GM23248 (cell line): ENCODE results near the gene DST. TPM values are rescaled to one million over a fixed set of nuclear protein-coding genes. Genes with fewer than 3 reads are reported as not detected.

Experiments
- DNase-seq: peaks from one replicate; pipeline ENCODE4 v3.0.0-alpha.2; 2015
- H2AFZ ChIP-seq: fragments of 200-600 bp; sonication (generic); 2 replicates; pipeline ENCODE4 v1.6.1; 2016; ENCODE audit warnings: antibody characterized with exemption
- H3F3A ChIP-seq: fragments of 200-600 bp; sonication (generic); 2 replicates; pipeline ENCODE4 v1.6.1; 2016; ENCODE audit warnings: mild to moderate bottlenecking, antibody characterized with exemption, mixed run types; ENCODE audit not compliant: insufficient read depth
- H3K27ac ChIP-seq: fragments of 200-600 bp; sonication (generic); 2 replicates; pipeline ENCODE4 v1.5.1; 2016; ENCODE audit warnings: mild to moderate bottlenecking
- H3K27me3 ChIP-seq: fragments of 200-600 bp; sonication (generic); replicated peaks from 2 replicates; pipeline ENCODE4 v1.6.1; 2016; ENCODE audit warnings: mild to moderate bottlenecking; ENCODE audit not compliant: insufficient read depth
- H3K36me3 ChIP-seq: fragments of 200-600 bp; sonication (generic); 2 replicates; pipeline ENCODE4 v1.6.1; 2016; ENCODE audit warnings: low read depth, mild to moderate bottlenecking
- H3K4me1 ChIP-seq: fragments of 200-600 bp; sonication (generic); 2 replicates; pipeline ENCODE4 v1.6.1; 2016; ENCODE audit warnings: mild to moderate bottlenecking; ENCODE audit not compliant: insufficient read depth
- H3K4me2 ChIP-seq: fragments of 200-600 bp; sonication (generic); one replicate; pipeline ENCODE4 v1.6.1; 2016; ENCODE audit warnings: mild to moderate bottlenecking; ENCODE audit not compliant: unreplicated experiment
- H3K4me3 ChIP-seq: fragments of 200-600 bp; sonication (generic); 2 replicates; pipeline ENCODE4 v1.5.1; 2016; ENCODE audit warnings: mild to moderate bottlenecking
- H3K79me2 ChIP-seq: fragments of 200-600 bp; sonication (generic); 2 replicates; pipeline ENCODE4 v1.6.1; 2016; ENCODE audit warnings: mild to moderate bottlenecking; ENCODE audit not compliant: insufficient read depth
- H3K9ac ChIP-seq: fragments of 200-600 bp; sonication (generic); 2 replicates; pipeline ENCODE4 v1.6.1; 2016; ENCODE audit warnings: mild to moderate bottlenecking
- H3K9me2 ChIP-seq: fragments of 200-600 bp; sonication (generic); 2 replicates; pipeline ENCODE4 v1.6.1; 2016; ENCODE audit warnings: mixed run types, mild to moderate bottlenecking, moderate library complexity; ENCODE audit not compliant: insufficient read depth
- H3K9me3 ChIP-seq: fragments of 200-600 bp; sonication (generic); one replicate; pipeline ENCODE4 v1.6.1; 2017; ENCODE audit warnings: low read depth
- H4K20me1 ChIP-seq: fragments of 200-600 bp; sonication (generic); 2 replicates; pipeline ENCODE4 v1.6.0; 2016; ENCODE audit not compliant: insufficient read depth
- EZH2 ChIP-seq: fragments of 200-600 bp; sonication (generic); IDR thresholded peaks from 2 replicates; pipeline ENCODE4 v1.6.1; 2018; ENCODE audit warnings: antibody characterized with exemption, mild to moderate bottlenecking; ENCODE audit not compliant: insufficient read depth, poor library complexity, severe bottlenecking
- EZH2phosphoT487 ChIP-seq: fragments of 200-600 bp; sonication (generic); IDR thresholded peaks from 2 replicates; pipeline ENCODE4 v1.6.1; 2018; ENCODE audit warnings: antibody characterized with exemption, moderate library complexity, mild to moderate bottlenecking, low read depth; ENCODE audit not compliant: insufficient read depth
- WGBS, 2 experiments: methylation state at CpG; one replicate each; pipeline ENCODE4 v1.1.6; 2015 to 2017; ENCODE audit warnings: low lambda C conversion rate in 2 of 2, low coverage in 1 of 2; ENCODE audit errors: missing lambda C conversion rate in 2 of 2; 5-methylcytosine and 5-hydroxymethylcytosine counted together
- in situ Hi-C: fragments of 300-500 bp; cut with MboI; formaldehyde crosslinking; loops from 2 replicates; pipeline ENCODE4 v1.15.0; 2020
- polyA plus RNA-seq: library from polyadenylated mRNA; unstranded; fragments of >200 nt; fragmentation: Nextera tagmentation; extraction: Ambion mirVana; gene quantifications from 2 replicates; pipeline ENCODE4 v1.2.1, GENCODE V29; 2016
- total RNA-seq: library from RNA; depleted of rRNA; stranded (reverse); fragments of >200 nt; shearing (Covaris generic); gene quantifications from 2 replicates; pipeline ENCODE4 v1.2.3, GENCODE V29; 2014

Gene DST
- total and polyA plus RNA-seq, 2 experiments from 2014 or later, result 181 to 322 TPM

DNA sequence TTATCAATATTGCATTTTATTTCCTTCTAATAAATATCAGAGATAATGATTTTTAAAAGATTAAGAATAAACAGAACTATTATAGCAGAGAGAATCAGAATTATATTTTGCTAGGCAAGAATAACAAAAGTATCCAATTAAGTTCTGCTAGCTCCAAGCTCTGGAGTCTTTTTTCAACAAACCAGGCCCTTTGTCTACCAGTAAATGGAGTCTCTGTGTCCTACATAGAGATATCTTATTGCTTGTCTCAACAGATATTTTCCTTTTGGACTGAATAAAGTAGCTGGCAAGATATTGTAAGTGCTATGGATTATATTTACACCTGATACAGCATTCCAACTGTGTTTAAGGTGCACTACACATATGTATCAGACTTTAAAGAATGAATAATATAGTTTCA is 107.1 kb downstream of the DST start:
- no peak for DNase-seq
- peaks cover 54% of the 10 kb centered on the region for H3K4me1 ChIP-seq
- H2AFZ ChIP-seq, result no peak overlapping the region
- H3K36me3 ChIP-seq, result peaks cover 50% of the 10 kb centered on the region
- H3K27ac ChIP-seq, result no peak overlapping the region
- H3K4me3 ChIP-seq, result no peak overlapping the region
- H3K4me2 ChIP-seq, result no peak overlapping the region
- peaks cover 10% of the 10 kb centered on the region; the same call in 1 of the 2 replicates for H4K20me1 ChIP-seq
- no peak for TF ChIP-seq EZH2phosphoT487
- TF ChIP-seq EZH2, result no peak
- no peaks in the 10 kb centered on the region for H3K27me3 ChIP-seq
- no peaks in the 10 kb centered on the region for H3K9me3 ChIP-seq
- in situ Hi-C loops, result no loop called here
- no peak overlapping the region for H3K9ac ChIP-seq
- peaks cover 97% of the 10 kb centered on the region for H3K79me2 ChIP-seq
- H3F3A ChIP-seq, result peaks cover 51% of the 10 kb centered on the region
- no peaks in the 10 kb centered on the region for H3K9me2 ChIP-seq

DNA sequence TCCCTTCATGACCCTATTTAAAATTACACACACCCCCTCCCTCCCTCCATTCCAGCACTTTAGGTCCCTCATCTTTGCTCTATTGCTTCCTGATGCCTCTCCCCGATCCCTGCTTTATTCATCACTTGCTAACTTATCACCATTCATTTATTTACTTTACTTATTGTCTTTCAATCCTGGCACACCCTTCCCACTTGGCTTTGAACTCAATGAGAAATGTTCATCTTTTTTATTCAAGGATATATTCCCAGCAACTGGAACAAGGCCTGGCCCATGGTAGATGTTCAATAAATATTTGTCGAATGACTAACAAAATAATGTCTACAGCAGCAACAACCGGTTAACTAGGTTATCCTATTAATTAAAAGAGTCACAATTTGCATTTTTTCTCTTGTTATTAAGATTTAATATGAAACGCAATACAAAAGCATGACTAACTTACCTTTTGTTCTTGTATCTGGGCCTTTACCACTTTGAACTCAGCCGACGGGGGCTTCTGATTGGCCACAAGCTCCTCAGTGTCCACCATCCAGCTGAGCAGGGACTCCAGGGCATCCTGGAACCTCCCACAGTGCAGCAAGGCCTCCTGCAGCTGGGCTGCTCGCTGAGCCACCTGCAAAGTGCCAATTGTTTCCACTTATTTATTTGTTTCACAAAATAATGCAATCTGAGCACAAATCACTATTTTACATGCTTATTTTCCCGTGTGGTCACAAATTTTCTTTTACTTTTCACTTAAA is 107.8 kb downstream of the DST start:
- H2AFZ ChIP-seq, result no peak overlapping the region
- DNase-seq, result no peak
- no peak overlapping the region for H3K4me2 ChIP-seq
- peaks cover 10% of the 10 kb centered on the region; the same call in 1 of the 2 replicates for H4K20me1 ChIP-seq
- H3K9me2 ChIP-seq, result no peaks in the 10 kb centered on the region
- no peaks in the 10 kb centered on the region for H3K27me3 ChIP-seq
- in situ Hi-C loops, result no loop called here
- WGBS, 2 experiments, result 80 to 81% methylated on average over 8 of the region's 8 CpGs
- peaks cover 95% of the 10 kb centered on the region for H3K79me2 ChIP-seq
- peaks cover 57% of the 10 kb centered on the region for H3K36me3 ChIP-seq
- no peak overlapping the region for H3K27ac ChIP-seq
- no peak overlapping the region for H3K9ac ChIP-seq
- no peaks in the 10 kb centered on the region for H3K9me3 ChIP-seq
- H3K4me1 ChIP-seq, result peaks cover 54% of the 10 kb centered on the region
- no peak for TF ChIP-seq EZH2phosphoT487
- no peak for TF ChIP-seq EZH2
- H3F3A ChIP-seq, result peaks cover 51% of the 10 kb centered on the region
- no peak overlapping the region for H3K4me3 ChIP-seq

DNA sequence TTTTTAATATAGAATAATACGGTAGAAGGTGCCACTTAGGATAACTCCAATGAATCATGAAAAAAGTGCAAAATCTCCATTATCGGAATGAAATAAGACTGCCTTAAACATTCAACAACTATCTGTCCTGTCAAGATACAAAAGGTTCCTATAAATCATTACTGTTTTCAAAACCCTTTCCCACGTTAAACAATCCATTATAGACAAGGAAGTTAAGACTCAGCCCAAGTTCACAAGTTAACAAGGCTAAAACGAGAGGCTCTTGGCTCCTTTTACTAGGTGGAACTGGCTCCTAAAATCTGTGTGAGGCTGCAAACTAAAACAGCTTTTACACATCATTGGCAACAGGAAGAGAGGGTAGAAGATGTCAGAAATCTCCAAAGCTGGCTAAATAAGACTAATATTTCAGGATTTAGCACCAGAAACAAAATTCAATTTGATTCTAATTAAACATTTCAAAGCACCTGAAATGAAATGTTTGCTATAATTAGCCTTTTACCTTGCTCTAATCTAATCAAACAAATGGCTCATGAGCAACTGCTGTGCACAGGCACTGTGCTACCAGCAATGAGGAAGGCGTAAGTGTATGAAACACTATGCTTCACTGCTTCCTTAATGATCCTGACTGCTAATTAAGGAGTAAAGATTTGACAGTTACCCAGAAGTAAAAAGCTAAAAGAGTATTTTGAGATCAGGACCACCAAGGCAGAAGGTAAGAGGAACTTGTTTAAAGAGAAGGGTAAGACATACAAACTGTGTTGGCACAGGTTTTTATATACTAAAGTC is 109.7 kb downstream of the DST start:
- H3K4me3 ChIP-seq, result no peak overlapping the region
- peaks cover 6% of the 10 kb centered on the region; the same call in 1 of the 2 replicates for H4K20me1 ChIP-seq
- H3K27ac ChIP-seq, result no peak overlapping the region
- no peak overlapping the region for H3K4me2 ChIP-seq
- peaks cover 51% of the 10 kb centered on the region for H3K4me1 ChIP-seq
- H2AFZ ChIP-seq, result no peak overlapping the region
- no peak overlapping the region for H3K9ac ChIP-seq
- H3K79me2 ChIP-seq, result peaks cover 86% of the 10 kb centered on the region
- no peaks in the 10 kb centered on the region for H3K27me3 ChIP-seq
- H3K9me3 ChIP-seq, result no peaks in the 10 kb centered on the region
- H3K9me2 ChIP-seq, result no peaks in the 10 kb centered on the region
- WGBS, 2 experiments, result 71 to 80% methylated on average over 5 of the region's 5 CpGs
- H3F3A ChIP-seq, result peaks cover 61% of the 10 kb centered on the region
- H3K36me3 ChIP-seq, result peaks cover 69% of the 10 kb centered on the region
- in situ Hi-C loops, result no loop called here
- no peak for DNase-seq
- TF ChIP-seq EZH2 (no peak), EZH2phosphoT487 (no peak)

DNA sequence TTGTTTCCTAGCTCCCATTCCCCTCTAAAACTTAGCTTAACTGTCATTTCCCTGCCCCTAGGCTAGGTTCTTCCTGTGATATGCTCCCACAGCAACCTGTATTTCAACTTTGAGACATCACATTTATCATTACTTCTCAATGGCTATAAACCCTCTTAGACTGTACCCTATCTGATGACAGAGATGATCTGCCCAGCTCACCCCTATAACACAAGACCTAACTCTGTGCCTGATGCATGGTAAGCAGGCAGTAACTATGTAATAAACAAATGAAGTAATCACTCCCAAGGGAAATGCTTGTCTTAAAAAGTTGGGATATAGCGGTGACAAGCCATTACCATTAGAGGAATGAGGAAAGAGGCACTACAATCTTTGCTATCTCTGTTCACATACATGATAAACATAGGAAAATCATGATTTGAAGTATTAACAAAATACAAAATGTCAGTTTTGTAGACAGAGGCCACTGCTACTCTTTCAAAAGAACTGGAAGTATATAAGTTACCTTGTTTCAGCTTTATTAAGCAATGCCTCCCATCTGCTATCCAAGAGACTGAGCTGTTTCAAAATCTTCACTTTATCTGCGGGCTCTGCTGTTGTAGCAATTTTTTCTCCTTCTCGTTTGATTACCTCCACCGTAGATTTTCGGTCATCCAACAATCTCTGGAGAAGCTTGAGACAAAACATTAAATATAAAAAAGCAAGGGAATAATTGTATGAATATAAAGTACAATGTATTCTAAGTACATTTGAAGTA is 110.7 kb downstream of the DST start:
- Histone ChIP-seq H3K9me2 (no peaks in the 10 kb centered on the region), H3K27ac (no peak overlapping the region), H3K4me3 (no peak overlapping the region), H3F3A (peaks cover 70% of the 10 kb centered on the region), H3K27me3 (no peaks in the 10 kb centered on the region), H3K4me2 (no peak overlapping the region), H3K4me1 (peaks cover 54% of the 10 kb centered on the region), H3K79me2 (peaks cover 83% of the 10 kb centered on the region), H3K9ac (no peak overlapping the region), H3K36me3 (peaks cover 79% of the 10 kb centered on the region), H4K20me1 (peaks cover 6% of the 10 kb centered on the region; the same call in 1 of the 2 replicates), H2AFZ (no peak overlapping the region), H3K9me3 (no peaks in the 10 kb centered on the region)
- TF ChIP-seq EZH2 (no peak), EZH2phosphoT487 (no peak)
- in situ Hi-C loops, result no loop called here
- DNase-seq, result no peak
- WGBS, 2 experiments, result 95 to 97% methylated on average over 5 of the region's 5 CpGs
